ENCODE data around the gene CCND3. TPM values are rescaled to one million over a fixed set of nuclear protein-coding genes. Genes with fewer than 3 reads are reported as not detected.

CCND3 gene
- total RNA-seq, 4 donors from 2014 or later = 130 to 169 (median 157) TPM

DNA sequence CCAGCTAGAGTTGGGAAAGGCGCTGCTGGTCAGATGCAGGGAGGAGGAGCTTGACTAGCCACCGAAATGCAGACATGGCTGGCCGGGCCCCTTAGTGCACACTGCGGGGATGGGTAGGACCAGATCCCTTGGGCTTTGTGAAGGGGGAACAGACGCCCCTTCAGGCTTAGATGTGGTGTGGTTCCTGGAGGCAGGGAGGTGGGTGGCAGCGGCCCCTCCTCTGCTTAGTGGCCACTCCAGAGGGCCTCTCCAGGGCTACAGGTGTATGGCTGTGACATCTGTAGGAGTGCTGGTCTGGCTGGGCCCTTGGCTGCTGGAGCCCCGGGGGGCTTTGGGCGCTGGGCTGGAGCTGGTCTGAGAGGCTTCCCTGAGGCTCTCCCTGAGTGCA, 5.9 kb downstream of the CCND3 start:
- 64 to 83% methylated on average over 6 of the region's 8 CpGs for WGBS, 2 donors
- no peak overlapping the region for H3K4me3 ChIP-seq (ENCODE audit: low read depth, poor library complexity, severe bottlenecking)
- no peak for TF ChIP-seq POLR2A (IDR thresholded peaks at IDR 0.05)
- no peak for TF ChIP-seq CTCF (IDR thresholded peaks at IDR 0.05)
- intact Hi-C loops (cut with DNase I; ENCODE audit: low total_unique reads) = loop anchor here (10.0 kb wide), 1 partner anchor 239 kb away; the partner anchor contains the start of gene GUCA1A
- no peak for DNase-seq (ENCODE audit: low spot score in 2 of 2)

- intact Hi-C loops (cut with DNase I; ENCODE audit: low total_unique reads) = loop anchor here (10.0 kb wide), 1 partner anchor 240 kb away; the partner anchor contains the start of gene GUCA1A
- WGBS, 2 donors = 57 to 80% methylated on average over 1 of the region's 1 CpG
- DNase-seq (ENCODE audit: low spot score in 2 of 2) = no peak
- no peak for TF ChIP-seq CTCF (IDR thresholded peaks at IDR 0.05)
- TF ChIP-seq POLR2A (IDR thresholded peaks at IDR 0.05) = no peak
- no peak overlapping the region for H3K4me3 ChIP-seq (ENCODE audit: low read depth, poor library complexity, severe bottlenecking)
Observed at GRCh38 chr6:41935193-41935574, 6.4 kb downstream of the CCND3 start.

DNA sequence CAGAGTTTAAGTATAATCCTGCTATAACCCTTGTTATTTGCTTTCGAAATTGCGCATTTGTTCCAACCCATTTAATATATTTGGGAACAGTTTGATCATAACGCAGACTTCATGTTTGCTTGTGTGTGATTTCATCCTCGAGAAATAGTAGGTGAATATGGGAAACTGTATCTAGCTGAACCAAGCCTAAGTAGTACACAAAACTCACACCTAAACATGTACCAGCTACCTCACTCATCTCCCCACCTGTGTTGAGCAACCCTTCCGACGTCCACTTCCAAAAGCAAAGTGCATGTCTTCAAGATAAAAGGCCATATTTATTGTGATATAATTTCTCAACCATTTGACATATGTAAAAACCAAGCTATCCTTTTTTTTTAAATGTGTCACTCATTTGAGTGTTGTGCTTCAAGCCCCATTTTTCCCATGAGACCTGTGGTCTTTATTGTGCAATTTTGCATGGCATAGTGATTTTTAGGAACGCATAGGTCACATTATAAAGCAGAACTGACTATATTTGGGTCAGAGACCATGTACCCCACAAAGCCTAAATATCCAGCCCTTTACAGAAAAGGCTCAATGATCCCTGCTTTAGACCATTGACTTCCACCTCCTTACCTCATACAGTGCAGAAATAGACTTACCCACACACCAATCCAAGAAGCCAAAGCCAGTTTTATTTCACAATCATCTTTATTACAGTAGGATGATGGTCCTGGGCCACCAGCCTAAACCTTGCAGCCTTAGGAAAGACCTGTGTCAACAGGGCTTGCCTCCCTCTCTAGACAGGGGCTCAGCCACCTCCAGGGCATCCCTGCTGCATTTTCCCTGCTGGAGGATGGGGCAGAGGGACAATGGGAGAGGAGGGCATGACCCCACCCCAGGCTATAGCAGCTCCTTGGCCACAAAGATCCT, 7.1 kb downstream of the CCND3 start:
- DNase-seq (ENCODE audit: low spot score in 2 of 2) = no peak
- no peak overlapping the region for H3K4me3 ChIP-seq (ENCODE audit: low read depth, poor library complexity, severe bottlenecking)
- 74 to 78% methylated on average over 7 of the region's 7 CpGs for WGBS, 2 donors
- intact Hi-C loops (cut with DNase I; ENCODE audit: low total_unique reads) = loop anchor here (10.0 kb wide), 1 partner anchor 240 kb away; the partner anchor contains the start of gene GUCA1A
- TF ChIP-seq POLR2A (IDR thresholded peaks at IDR 0.05) (no peak), CTCF (IDR thresholded peaks at IDR 0.05) (no peak)

DNA sequence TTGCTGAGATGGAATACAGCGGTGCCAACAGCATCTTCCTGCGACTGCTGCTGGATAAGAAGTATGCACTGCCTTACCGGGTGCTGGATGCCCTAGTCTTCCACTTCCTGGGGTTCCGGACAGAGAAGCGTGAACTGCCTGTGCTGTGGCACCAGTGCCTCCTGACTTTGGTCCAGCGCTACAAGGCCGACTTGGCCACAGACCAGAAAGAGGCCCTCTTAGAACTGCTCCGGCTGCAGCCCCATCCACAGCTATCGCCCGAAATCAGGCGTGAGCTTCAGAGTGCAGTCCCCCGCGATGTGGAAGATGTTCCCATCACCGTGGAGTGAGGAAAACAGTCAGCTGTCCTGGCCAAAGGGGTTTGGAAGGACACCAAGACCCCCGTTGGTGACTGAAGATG, 9.2 kb downstream of the CCND3 start:
- TF ChIP-seq CTCF (IDR thresholded peaks at IDR 0.05) (no peak), POLR2A (IDR thresholded peaks at IDR 0.05) (no peak)
- no peak overlapping the region for H3K4me3 ChIP-seq (ENCODE audit: low read depth, poor library complexity, severe bottlenecking)
- WGBS, 2 donors = 91 to 92% methylated on average over 12 to 15 of the region's 15 CpGs
- intact Hi-C loops (cut with DNase I; ENCODE audit: low total_unique reads) = loop anchor here (10.0 kb wide), 1 partner anchor 242 kb away; the partner anchor contains the start of gene GUCA1A
- no peak for DNase-seq (ENCODE audit: low spot score in 2 of 2)

- no peak overlapping the region for H3K4me3 ChIP-seq (ENCODE audit: low read depth, poor library complexity, severe bottlenecking)
- DNase-seq (ENCODE audit: low spot score in 2 of 2) = no peak
- intact Hi-C loops (cut with DNase I; ENCODE audit: low total_unique reads) = loop anchor here (10.0 kb wide), 1 partner anchor 243 kb away; the partner anchor contains the start of gene GUCA1A
- TF ChIP-seq POLR2A (IDR thresholded peaks at IDR 0.05) (no peak), CTCF (IDR thresholded peaks at IDR 0.05) (no peak)
- whole genome bisulfite sequencing, 2 donors = 43 to 61% methylated on average over 2 of the region's 2 CpGs
Observed at GRCh38 chr6:41931792-41932191, 9.8 kb downstream of the CCND3 start.
